ENCODE measurements around the gene SPTBN4.

DNA sequence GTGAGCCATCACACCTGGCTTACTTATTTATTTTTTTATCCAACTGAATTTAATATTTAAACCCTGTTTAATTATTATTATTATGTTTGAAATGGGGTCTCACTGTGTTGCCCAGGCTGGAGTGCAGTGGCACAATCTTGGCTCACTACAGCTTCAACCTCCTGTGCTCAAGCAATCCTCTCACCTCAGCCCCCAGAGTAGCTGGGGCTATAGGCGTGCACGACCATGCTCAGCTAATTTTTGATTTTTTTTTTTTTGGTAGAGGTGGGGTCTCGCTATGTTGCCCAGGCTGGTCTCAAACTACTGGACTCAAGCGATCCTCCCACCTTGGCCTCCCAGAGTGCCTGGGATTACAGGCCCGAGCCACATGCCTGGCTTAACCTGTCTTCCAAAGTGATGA, 32.5 kb downstream of the SPTBN4 start:
- TF ChIP-seq POLR2A (IDR thresholded peaks at IDR 0.05) = no peak
- TF ChIP-seq, protein P1, sequence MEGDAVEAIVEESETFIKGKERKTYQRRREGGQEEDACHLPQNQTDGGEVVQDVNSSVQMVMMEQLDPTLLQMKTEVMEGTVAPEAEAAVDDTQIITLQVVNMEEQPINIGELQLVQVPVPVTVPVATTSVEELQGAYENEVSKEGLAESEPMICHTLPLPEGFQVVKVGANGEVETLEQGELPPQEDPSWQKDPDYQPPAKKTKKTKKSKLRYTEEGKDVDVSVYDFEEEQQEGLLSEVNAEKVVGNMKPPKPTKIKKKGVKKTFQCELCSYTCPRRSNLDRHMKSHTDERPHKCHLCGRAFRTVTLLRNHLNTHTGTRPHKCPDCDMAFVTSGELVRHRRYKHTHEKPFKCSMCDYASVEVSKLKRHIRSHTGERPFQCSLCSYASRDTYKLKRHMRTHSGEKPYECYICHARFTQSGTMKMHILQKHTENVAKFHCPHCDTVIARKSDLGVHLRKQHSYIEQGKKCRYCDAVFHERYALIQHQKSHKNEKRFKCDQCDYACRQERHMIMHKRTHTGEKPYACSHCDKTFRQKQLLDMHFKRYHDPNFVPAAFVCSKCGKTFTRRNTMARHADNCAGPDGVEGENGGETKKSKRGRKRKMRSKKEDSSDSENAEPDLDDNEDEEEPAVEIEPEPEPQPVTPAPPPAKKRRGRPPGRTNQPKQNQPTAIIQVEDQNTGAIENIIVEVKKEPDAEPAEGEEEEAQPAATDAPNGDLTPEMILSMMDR (IDR thresholded peaks at IDR 0.05) = no peak

All from Peyer's patch (tissue), 4 donors.